Mucosa of rectum (tissue), 2 donors: Measurements from ENCODE around the gene TM7SF2.
"Not testable (repeated sequence)": the region's sequence is repeated elsewhere in the genome, so short reads cannot be mapped to it uniquely, and the experiment has no call there.

ENCODE experiments used
- H3K27ac ChIP-seq, 2 donors: one replicate each; pipeline ENCODE4 v1.7.0; 2013; ENCODE audit warnings: inconsistent platforms in 2 of 2, low read depth in 2 of 2, low read length in 2 of 2
- H3K27me3 ChIP-seq, 2 donors: one replicate each; pipeline ENCODE4 v1.7.0; 2013; ENCODE audit warnings: low read length in 2 of 2; ENCODE audit not compliant: control insufficient read depth in 2 of 2, insufficient read depth in 2 of 2
- H3K36me3 ChIP-seq, 2 donors: one replicate each; pipeline ENCODE4 v1.7.0; 2013; ENCODE audit warnings: low read length in 2 of 2; ENCODE audit not compliant: control insufficient read depth in 2 of 2, insufficient read depth in 2 of 2
- H3K4me1 ChIP-seq, 2 donors: one replicate each; pipeline ENCODE4 v1.7.0; 2013; ENCODE audit warnings: low read length in 2 of 2, mild to moderate bottlenecking in 1 of 2; ENCODE audit not compliant: control insufficient read depth in 2 of 2, insufficient read depth in 2 of 2
- H3K4me3 ChIP-seq, 2 donors: one replicate each; pipeline ENCODE4 v1.7.0; 2013; ENCODE audit warnings: low read length in 2 of 2
- H3K9ac ChIP-seq, 2 donors: one replicate each; pipeline ENCODE4 v1.7.0; 2013; ENCODE audit warnings: low read length in 2 of 2, low read depth in 1 of 2, mild to moderate bottlenecking in 1 of 2
- H3K9me3 ChIP-seq, 2 donors: one replicate each; pipeline ENCODE4 v1.7.0; 2013; ENCODE audit warnings: low read length in 2 of 2; ENCODE audit not compliant: control insufficient read depth in 2 of 2
- donor health status: healthy.
- donor health status: Normal muscosa, but diverticular disease.

The TM7SF2 gene

GRCh38 chr11:65113839-65114238, 2.2 kb downstream of the TM7SF2 start:
- peak overlapping the region in 1 of 2 donors; percentile 66 for H3K4me3 ChIP-seq
- no peaks in the 10 kb centered on the region for H3K27me3 ChIP-seq
- peaks cover 16 to 25% of the 10 kb centered on the region in 2 donors for H3K36me3 ChIP-seq
- no peak overlapping the region for H3K27ac ChIP-seq
- peaks cover 38 to 39% of the 10 kb centered on the region in 2 donors for H3K4me1 ChIP-seq
- no peaks in the 10 kb centered on the region for H3K9me3 ChIP-seq
- H3K9ac ChIP-seq, result no peak overlapping the region

DNA sequence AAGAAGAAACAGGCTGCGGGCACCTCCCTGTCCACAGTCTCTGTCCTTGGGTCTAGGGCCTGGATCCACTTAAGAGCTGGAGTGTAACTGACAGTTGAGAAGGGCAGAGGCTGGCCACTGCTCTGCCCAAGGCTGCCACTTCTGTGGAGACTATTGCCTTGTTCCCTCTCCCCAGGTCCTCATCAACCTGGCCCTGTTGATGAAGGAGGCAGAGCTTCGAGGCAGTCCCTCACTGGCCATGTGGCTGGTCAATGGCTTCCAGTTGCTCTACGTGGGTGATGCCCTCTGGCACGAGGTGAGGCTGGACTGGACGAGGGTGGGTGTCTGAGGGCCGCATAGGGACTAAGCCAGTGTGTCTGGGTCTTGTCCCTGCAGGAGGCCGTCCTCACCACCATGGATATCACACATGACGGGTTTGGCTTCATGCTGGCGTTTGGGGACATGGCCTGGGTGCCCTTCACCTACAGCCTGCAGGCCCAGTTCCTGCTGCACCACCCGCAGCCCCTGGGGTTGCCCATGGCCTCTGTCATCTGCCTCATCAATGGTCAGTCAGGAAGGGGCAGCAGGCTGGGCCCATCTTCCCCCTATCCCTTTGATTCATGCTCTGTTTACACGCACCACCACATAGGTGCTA, 3.0 kb downstream of the TM7SF2 start:
- H3K4me3 ChIP-seq, result no peak overlapping the region
- peaks cover 13 to 23% of the 10 kb centered on the region in 2 donors for H3K36me3 ChIP-seq
- no peaks in the 10 kb centered on the region for H3K27me3 ChIP-seq
- H3K9me3 ChIP-seq, result no peaks in the 10 kb centered on the region
- H3K27ac ChIP-seq, result no peak overlapping the region
- H3K4me1 ChIP-seq, result peaks cover 38 to 39% of the 10 kb centered on the region in 2 donors
- H3K9ac ChIP-seq, result no peak overlapping the region

DNA sequence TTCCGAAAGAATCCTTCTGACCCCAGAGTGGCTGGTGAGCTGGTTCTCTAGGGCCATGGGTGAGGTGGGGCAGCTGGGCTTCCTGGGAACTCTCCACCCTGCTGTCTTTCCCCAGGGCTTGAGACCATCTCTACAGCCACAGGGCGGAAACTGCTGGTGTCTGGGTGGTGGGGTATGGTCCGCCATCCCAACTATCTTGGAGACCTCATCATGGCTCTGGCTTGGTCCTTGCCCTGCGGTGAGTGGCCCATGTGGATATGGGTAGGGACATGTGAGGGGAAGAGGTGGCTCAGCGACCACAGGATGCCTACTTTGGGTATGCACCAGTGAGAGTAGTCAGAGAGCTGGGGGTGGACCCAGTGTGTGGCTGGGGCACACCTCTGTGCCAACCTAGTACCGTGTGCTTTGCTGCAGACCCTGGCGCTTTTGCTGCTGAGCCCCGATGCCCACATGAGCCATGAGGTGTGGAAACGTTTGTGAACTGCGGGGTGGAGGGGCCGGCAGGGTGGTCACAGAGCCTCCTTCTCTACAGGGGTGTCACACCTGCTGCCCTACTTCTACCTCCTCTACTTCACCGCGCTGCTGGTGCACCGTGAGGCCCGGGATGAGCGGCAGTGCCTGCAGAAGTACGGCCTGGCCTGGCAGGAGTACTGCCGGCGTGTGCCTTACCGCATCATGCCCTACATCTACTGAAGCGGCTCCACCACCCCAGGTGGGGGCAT, 3.9 kb downstream of the TM7SF2 start:
- no peak overlapping the region for H3K9ac ChIP-seq
- no peaks in the 10 kb centered on the region for H3K27me3 ChIP-seq
- H3K36me3 ChIP-seq, result peaks cover 17 to 27% of the 10 kb centered on the region in 2 donors
- no peak overlapping the region for H3K27ac ChIP-seq
- H3K4me3 ChIP-seq, result no peak overlapping the region
- peaks cover 36% of the 10 kb centered on the region in 2 donors for H3K4me1 ChIP-seq
- no peaks in the 10 kb centered on the region for H3K9me3 ChIP-seq

DNA sequence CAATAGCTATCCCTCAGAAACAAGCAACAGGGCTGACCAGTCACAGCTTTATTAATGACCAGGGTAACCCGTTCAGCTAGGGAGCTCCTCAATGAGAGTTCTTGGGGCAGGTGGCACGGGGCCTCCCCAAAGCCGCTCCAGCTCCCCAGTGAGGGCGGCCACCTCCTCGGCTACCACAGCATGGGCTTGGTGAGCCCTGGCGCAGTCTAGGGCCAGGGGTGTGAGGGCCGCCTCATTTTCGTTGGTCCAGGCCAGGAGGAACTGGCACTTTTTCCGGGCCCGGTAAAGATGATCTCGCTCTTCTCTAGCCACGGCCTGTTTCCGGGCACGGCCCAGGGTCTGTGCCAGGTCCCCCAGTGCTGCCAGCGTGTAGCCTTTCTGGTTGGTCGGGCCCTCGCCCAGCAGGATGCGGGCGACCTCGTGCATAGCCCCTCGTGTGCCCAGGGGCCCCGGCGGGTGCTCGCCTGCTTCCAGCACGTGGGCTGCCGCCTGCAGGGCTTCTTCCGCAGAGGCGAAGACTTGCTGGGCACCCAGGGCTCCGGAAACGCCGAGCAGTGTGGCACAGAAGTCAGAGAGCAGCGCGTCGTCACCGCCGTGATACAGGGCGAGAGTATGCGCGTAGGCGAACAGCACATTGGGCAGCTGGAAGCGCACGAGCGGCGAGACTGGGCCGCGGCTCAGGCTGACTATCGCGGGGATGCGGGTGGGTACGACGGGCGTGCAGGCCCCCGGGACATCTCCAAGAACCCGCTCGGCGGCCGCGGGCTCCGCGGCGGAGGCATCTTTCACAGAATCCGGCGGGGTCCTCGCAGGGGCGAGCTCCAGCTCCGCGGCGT, 4.9 kb downstream of the TM7SF2 start:
- no peaks in the 10 kb centered on the region for H3K9me3 ChIP-seq
- peaks cover 40 to 41% of the 10 kb centered on the region in 2 donors for H3K4me1 ChIP-seq
- H3K4me3 ChIP-seq, result peak overlapping the region; percentile 79 to 87
- H3K27ac ChIP-seq, result peak overlapping the region; percentile 73 to 90
- no peaks in the 10 kb centered on the region for H3K27me3 ChIP-seq
- H3K9ac ChIP-seq, result peak overlapping the region; percentile 82 to 85
- H3K36me3 ChIP-seq, result peaks cover 21 to 30% of the 10 kb centered on the region in 2 donors

DNA sequence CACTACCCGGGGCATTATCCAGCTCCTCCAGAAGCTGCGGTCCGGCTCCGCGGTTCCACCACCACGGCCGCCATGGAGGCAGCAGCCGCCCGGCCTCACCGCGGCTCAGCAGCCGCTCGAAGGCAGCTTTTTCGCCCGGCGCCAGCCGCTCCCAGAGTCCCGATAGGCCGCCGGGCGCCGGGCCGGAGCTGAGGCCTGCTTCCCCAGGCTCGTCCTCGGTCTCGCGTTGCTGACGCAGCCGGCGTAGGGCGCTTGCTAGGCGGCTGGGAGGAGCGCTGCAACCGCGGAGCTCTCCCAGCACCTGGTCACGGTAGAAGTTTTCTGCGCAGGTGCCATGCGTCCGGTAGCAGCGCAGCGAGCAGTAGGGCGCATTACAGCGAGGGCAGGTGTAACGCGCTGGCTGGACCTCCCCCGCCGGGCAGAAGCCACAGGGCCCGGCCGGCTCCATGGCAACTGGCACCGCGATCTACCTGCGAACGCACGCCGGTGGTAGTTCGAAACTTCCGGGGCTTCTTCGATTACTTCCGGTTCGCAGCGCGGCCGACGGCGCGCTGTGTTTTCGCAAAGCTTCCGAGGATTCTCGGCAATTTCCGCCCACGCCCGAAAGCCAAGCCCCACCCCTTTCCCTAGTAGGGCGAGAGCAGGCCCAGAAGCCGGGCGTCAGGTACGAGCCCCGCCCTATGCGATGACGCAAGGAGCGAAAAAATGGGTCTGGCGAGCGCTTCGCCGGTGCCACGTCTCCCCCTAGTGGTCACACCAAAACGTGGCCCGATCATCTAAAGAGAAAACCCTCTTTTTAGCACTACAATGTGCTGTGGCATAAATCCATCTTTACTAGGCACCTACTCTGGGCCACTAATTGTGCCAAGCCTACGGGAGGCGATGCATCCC, 5.8 kb downstream of the TM7SF2 start, which contains the start of gene ZNHIT2:
TSS of gene ZNHIT2 (minus strand) at position 496 of the 891 bp plus-strand sequence. CDS start at position 448, 48 bp downstream.
- no peaks in the 10 kb centered on the region for H3K27me3 ChIP-seq
- peak within 1 kb of the TSS; percentile 79 to 87 for H3K4me3 ChIP-seq
- peak within 1 kb of the TSS; percentile 82 to 85 for H3K9ac ChIP-seq
- peaks cover 21 to 30% of the 10 kb centered on the region in 2 donors for H3K36me3 ChIP-seq
- H3K27ac ChIP-seq, result peak within 1 kb of the TSS; percentile 73 to 90
- peaks cover 35 to 36% of the 10 kb centered on the region in 2 donors for H3K4me1 ChIP-seq
- no peaks in the 10 kb centered on the region for H3K9me3 ChIP-seq

DNA sequence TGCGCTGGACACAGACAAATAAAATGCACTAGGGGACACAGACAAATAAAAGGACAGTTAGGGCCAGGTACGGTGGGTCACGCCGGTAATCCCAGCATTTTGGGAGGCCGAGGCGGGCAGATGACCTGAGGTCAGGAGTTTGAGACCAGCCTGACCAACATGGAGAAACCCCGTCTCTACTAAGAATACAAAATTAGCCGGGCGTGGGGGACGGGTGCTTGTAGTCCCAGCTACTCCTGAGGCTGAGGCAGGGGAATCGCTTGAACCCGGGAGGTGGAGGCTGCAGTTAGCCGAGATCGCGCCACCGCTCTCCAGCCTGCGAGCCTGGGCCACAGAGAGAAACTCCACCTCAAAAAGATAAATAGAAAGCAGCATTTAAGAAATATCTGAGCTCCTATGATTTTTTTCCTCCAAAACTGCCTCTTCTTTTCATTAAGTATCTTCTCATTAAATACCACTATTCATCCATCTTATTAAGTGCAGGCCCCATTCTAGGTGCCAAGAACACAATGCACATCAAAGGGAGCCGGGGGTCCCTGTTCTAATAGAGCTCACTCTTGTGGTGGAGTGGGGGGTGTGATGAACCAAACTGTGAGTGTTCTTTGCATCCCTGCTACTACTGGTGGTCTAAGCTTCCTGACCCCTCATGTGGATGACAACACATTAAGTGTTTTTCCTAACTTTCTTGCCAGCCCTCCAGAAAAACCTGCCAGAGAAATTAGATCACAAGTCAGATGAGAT, 6.6 kb downstream of the TM7SF2 start:
- no peaks in the 10 kb centered on the region for H3K9me3 ChIP-seq
- no peak overlapping the region for H3K9ac ChIP-seq
- H3K4me3 ChIP-seq, result no peak overlapping the region
- H3K36me3 ChIP-seq, result peaks cover 21 to 30% of the 10 kb centered on the region in 2 donors
- no peaks in the 10 kb centered on the region for H3K27me3 ChIP-seq
- peak overlapping the region; percentile 6 to 90 for H3K27ac ChIP-seq
- H3K4me1 ChIP-seq, result peaks cover 33 to 34% of the 10 kb centered on the region in 2 donors

DNA sequence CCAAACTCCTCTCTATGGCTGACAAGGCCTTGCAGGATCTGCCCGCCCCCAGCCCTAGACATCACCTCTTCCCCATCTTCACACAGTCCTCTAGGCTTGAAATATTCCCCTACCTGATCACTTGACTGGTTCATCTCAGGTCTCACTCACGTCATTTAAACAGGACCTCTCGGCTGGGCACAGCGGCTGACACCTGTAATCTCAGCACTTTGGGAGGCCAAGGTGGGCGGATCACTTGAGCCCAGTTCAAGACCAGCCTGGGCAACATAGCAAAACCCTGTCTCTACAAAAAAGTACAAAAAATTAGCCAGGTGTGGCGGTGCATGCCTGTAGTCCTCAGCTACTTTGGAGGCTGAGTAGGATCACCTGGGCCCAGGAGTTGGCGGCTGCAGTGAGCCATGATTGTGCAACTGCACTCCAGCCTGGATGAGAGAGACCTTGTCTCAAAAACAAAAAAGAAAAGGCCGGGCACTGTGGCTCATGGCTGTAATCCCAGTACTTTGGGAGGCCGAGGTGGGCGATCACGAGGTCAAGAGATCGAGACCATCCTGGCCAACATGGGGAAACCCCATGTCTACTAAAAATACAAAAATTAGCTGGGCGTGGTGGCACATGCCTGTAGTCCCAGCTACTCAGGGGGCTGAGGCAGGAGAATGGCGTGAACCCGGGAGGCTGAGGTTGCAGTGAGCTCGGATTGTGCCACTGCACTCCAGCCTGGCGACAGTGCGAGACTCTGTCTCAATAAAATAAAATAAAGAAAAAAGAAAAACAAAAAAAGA, 7.4 kb downstream of the TM7SF2 start:
- peaks cover 22 to 30% of the 10 kb centered on the region in 2 donors for H3K36me3 ChIP-seq

DNA sequence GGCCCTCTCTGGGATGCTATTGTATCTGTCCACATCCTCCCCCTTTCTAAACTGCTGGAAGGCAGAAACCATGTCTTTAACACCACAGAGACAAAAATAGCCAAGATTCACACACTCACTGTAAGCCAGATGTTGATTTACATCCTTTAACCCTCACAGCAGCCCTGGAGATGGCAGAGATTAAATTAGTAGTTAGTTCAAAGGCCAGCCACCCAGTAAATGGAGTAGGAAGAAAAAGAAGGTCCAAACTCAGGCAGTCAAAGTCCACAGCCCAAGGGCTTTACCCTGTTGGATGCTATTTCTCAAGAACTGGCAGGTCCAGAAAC, 8.0 kb downstream of the TM7SF2 start:
- Histone ChIP-seq H3K4me3 (no peak overlapping the region), H3K27me3 (no peaks in the 10 kb centered on the region), H3K9ac (no peak overlapping the region), H3K27ac (no peak overlapping the region), H3K4me1 (peaks cover 29 to 30% of the 10 kb centered on the region in 2 donors), H3K36me3 (peaks cover 26 to 34% of the 10 kb centered on the region in 2 donors), H3K9me3 (no peaks in the 10 kb centered on the region)

More for the DNA sequence above, 7.4 kb downstream of the TM7SF2 start:
- H3K4me1 ChIP-seq, result peaks cover 29 to 30% of the 10 kb centered on the region in 2 donors
- not testable (repeated sequence) for H3K27me3 ChIP-seq, H3K4me3 ChIP-seq, H3K9me3 ChIP-seq, H3K9ac ChIP-seq, H3K27ac ChIP-seq
